Cardiac fibroblast (primary cell): ENCODE results near the gene PPP1R12A.

Experiments
- DNase-seq, 2 donors: peaks; one replicate each; pipeline versions ENCODE4 v3.0.0 to v3.0.0-alpha.2; 2010; ENCODE audit warnings: low read depth in 2 of 2
- H3K4me3 ChIP-seq, 2 donors: replicated peaks in 1 of 2; 1 replicate in 1 of 2; 2 replicates in 1 of 2; pipeline ENCODE4 v1.5.1; 2011; ENCODE audit warnings: low read depth in 2 of 2, low read length in 2 of 2, mild to moderate bottlenecking in 2 of 2, moderate library complexity in 1 of 2
- TF ChIP-seq, protein P1 (sequence below): IDR thresholded peaks from one replicate; pipeline ENCODE4 v1.5.1; 2011; ENCODE audit warnings: low read depth, mild to moderate bottlenecking, low read length, inconsistent platforms

Gene PPP1R12A

DNA sequence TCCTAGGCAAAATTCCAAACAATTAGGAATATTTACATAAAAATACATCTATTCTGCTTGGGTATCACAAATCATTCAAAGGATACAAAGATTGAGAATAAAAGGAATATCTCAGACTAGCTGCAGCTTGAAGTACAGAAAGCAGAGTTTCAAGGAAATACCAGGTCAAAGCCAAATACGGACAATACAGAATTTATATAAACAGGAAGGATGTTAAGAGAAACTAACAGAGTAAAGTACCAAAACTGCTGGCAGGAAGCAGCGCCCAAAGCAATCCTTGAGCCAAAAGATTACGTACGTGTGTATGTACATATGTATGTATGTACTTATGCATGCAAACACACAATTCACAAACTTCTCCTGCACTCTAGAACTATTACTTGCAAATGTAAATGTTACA is 86.6 kb downstream of the PPP1R12A start:
- no peak overlapping the region for H3K4me3 ChIP-seq
- TF ChIP-seq, protein P1, sequence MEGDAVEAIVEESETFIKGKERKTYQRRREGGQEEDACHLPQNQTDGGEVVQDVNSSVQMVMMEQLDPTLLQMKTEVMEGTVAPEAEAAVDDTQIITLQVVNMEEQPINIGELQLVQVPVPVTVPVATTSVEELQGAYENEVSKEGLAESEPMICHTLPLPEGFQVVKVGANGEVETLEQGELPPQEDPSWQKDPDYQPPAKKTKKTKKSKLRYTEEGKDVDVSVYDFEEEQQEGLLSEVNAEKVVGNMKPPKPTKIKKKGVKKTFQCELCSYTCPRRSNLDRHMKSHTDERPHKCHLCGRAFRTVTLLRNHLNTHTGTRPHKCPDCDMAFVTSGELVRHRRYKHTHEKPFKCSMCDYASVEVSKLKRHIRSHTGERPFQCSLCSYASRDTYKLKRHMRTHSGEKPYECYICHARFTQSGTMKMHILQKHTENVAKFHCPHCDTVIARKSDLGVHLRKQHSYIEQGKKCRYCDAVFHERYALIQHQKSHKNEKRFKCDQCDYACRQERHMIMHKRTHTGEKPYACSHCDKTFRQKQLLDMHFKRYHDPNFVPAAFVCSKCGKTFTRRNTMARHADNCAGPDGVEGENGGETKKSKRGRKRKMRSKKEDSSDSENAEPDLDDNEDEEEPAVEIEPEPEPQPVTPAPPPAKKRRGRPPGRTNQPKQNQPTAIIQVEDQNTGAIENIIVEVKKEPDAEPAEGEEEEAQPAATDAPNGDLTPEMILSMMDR: no peak
- peak; percentile 47 to 55 for DNase-seq

GRCh38 chr12:79847417-79847816 is 87.5 kb downstream of the PPP1R12A start:
- DNase-seq: no peak
- TF ChIP-seq, protein P1: no peak
- H3K4me3 ChIP-seq: no peak overlapping the region

- no peak overlapping the region for H3K4me3 ChIP-seq
- TF ChIP-seq, protein P1: no peak
- DNase-seq: peak; percentile 65 to 71
Measured at GRCh38 chr12:79844693-79845092, 90.2 kb downstream of the PPP1R12A start.

DNA sequence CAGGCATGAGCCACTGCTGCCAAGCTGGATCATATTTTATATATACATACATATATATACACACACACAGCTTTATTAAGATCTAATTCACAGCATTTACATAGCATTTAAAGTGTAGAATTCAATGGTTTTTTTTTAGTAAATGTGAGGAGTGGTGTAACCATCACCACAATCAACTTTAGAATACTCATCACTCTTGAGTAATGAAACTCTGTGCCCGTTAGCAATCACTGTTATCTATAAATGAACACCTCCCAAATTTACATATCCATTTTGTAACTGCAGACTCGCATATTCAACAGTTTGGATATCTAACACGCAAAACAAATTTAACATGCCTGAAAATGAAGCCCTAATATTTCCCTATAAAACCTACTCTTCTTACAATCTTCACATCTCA is 90.9 kb downstream of the PPP1R12A start:
- TF ChIP-seq, protein P1: no peak
- no peak for DNase-seq
- no peak overlapping the region for H3K4me3 ChIP-seq

DNA sequence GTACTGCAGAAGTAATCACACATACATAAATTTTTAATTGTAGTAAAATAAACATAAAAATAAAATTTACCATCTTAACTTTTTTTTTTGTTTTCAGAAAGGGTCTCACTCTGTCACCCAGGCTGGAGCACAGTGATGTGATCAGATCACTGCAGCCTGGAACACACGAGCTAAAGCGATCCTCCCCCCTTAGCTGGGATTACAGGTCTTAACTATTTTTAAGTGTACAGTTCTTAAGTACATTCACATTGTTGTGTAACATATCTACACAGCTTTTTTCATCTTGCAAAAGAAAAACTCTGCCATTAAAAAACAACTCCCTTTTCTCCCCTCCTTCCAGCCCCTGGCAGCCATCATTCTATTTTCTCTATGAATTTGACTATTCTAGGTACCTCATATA is 92.3 kb downstream of the PPP1R12A start:
- TF ChIP-seq, protein P1: no peak
- DNase-seq: no peak
- H3K4me3 ChIP-seq: no peak overlapping the region

DNA sequence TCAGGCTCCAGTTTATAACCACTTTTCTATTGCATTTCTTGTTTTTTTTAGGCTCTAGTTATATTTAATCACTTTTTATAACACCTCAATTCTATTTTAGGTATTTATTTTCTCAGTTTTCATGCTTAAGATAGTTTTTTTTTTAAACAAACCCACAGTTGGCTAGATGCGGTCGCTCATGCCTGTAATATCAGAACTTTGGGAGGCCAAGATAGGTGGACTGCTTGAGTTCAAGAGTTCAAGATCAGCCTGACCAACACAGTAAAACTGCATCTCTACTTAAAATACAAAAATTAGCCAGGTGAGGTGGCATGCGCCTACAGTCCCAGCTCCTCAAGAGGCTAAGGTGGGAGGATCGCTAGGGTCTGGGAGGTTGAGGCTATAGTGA is 93.0 kb downstream of the PPP1R12A start:
- TF ChIP-seq, protein P1: no peak
- no peak for DNase-seq
- H3K4me3 ChIP-seq: no peak overlapping the region

- peak; percentile 20 to 22 for DNase-seq
- TF ChIP-seq, protein P1: no peak
- H3K4me3 ChIP-seq: no peak overlapping the region
Measured at GRCh38 chr12:79841248-79841877, 93.5 kb downstream of the PPP1R12A start.
